Measurements from ENCODE around the gene TAP1.

TAP1 gene

GRCh38 chr6:32844839-32845383 lies 8.6 kb downstream of the TAP1 start:
- no CpG with 5 or more reads among the region's 19 CpGs for WGBS (ENCODE audit: extremely low coverage, insufficient coverage, insufficient read length)
- peak overlapping the region; percentile 62 for H3K4me2 ChIP-seq (ENCODE audit: low read length)

GRCh38 chr6:32843979-32844838 lies 9.3 kb downstream of the TAP1 start, which contains the start of gene PSMB8:
TSS of gene PSMB8 (minus strand) at chr6:32844047. CDS start at chr6:32843996, 51 bp downstream.
- Histone ChIP-seq H3K27ac (ENCODE audit: low read depth, low read length) (no peak within 1 kb of the TSS), H4K12ac (ENCODE audit: low read depth, low read length) (no peak within 1 kb of the TSS), H3K36me3 (ENCODE audit: control insufficient read depth in 1 of 2, insufficient read depth in 2 of 2, low read length in 2 of 2) (no peaks in the 10 kb centered on the region), H3K27me3 (ENCODE audit: insufficient read depth, low read length) (peaks cover 26% of the 10 kb centered on the region), H3K23ac (ENCODE audit: low read length) (no peak within 1 kb of the TSS), H3K18ac (ENCODE audit: low read length) (no peak within 1 kb of the TSS), H2BK12ac (ENCODE audit: low read length) (no peak within 1 kb of the TSS), H2BK120ac (ENCODE audit: insufficient read depth, low read length, poor library complexity) (no peak within 1 kb of the TSS), H3K4ac (ENCODE audit: low read depth, low read length) (no peak within 1 kb of the TSS), H3K9me3 (ENCODE audit: insufficient read depth, low read depth, low read length) (peaks cover 5% of the 10 kb centered on the region), H2AK5ac (ENCODE audit: low read length) (no peak within 1 kb of the TSS), H3K9ac (ENCODE audit: low read length) (no peak within 1 kb of the TSS), H3K79me2 (ENCODE audit: control insufficient read depth, insufficient read depth, low read length, poor library complexity) (no peaks in the 10 kb centered on the region), H3K4me2 (ENCODE audit: low read length) (peak within 1 kb of the TSS; percentile 62), H4K8ac (ENCODE audit: low read depth, low read length) (peak within 1 kb of the TSS; percentile 42), H2AFZ (ENCODE audit: insufficient read depth, low read length, poor library complexity) (no peak within 1 kb of the TSS), H4K91ac (ENCODE audit: low read depth, low read length) (no peak within 1 kb of the TSS), H3K4me1 (ENCODE audit: control insufficient read depth in 1 of 2, insufficient read depth in 2 of 2, low read length in 2 of 2) (peaks cover 2 to 8% of the 10 kb centered on the region in 2 experiments), H3K79me1 (ENCODE audit: low read length) (no peaks in the 10 kb centered on the region), H3K4me3 (ENCODE audit: low read depth, low read length) (peak within 1 kb of the TSS; percentile 29), H3K14ac (ENCODE audit: low read length) (no peak within 1 kb of the TSS), H2BK5ac (ENCODE audit: low read depth, low read length, poor library complexity) (no peak within 1 kb of the TSS)
- peak; percentile 96 to 98 for DNase-seq
- WGBS (ENCODE audit: extremely low coverage, insufficient coverage, insufficient read length): no CpG with 5 or more reads among the region's 40 CpGs

More at GRCh38 chr6:32844839-32845383, 8.6 kb downstream of the TAP1 start:
- peaks cover 26% of the 10 kb centered on the region for H3K27me3 ChIP-seq (ENCODE audit: insufficient read depth, low read length)
- no peak overlapping the region for H2BK120ac ChIP-seq (ENCODE audit: insufficient read depth, low read length, poor library complexity)
- H3K9me3 ChIP-seq (ENCODE audit: insufficient read depth, low read depth, low read length): peaks cover 5% of the 10 kb centered on the region
- no peak overlapping the region for H2BK12ac ChIP-seq (ENCODE audit: low read length)
- no peaks in the 10 kb centered on the region for H3K79me1 ChIP-seq (ENCODE audit: low read length)
- no peak overlapping the region for H4K91ac ChIP-seq (ENCODE audit: low read depth, low read length)
- H3K27ac ChIP-seq (ENCODE audit: low read depth, low read length): no peak overlapping the region
- H3K36me3 ChIP-seq (ENCODE audit: control insufficient read depth in 1 of 2, insufficient read depth in 2 of 2, low read length in 2 of 2): no peaks in the 10 kb centered on the region
- H3K4me1 ChIP-seq (ENCODE audit: control insufficient read depth in 1 of 2, insufficient read depth in 2 of 2, low read length in 2 of 2): peaks cover 2 to 8% of the 10 kb centered on the region in 2 experiments
- DNase-seq: no peak
- H3K18ac ChIP-seq (ENCODE audit: low read length): no peak overlapping the region
- H4K12ac ChIP-seq (ENCODE audit: low read depth, low read length): no peak overlapping the region
- H2BK5ac ChIP-seq (ENCODE audit: low read depth, low read length, poor library complexity): no peak overlapping the region
- H3K23ac ChIP-seq (ENCODE audit: low read length): no peak overlapping the region
- H4K8ac ChIP-seq (ENCODE audit: low read depth, low read length): peak overlapping the region; percentile 42
- H3K79me2 ChIP-seq (ENCODE audit: control insufficient read depth, insufficient read depth, low read length, poor library complexity): no peaks in the 10 kb centered on the region
- no peak overlapping the region for H3K14ac ChIP-seq (ENCODE audit: low read length)
- H2AK5ac ChIP-seq (ENCODE audit: low read length): no peak overlapping the region
- H3K4me3 ChIP-seq (ENCODE audit: low read depth, low read length): no peak overlapping the region
- H3K9ac ChIP-seq (ENCODE audit: low read length): no peak overlapping the region
- H2AFZ ChIP-seq (ENCODE audit: insufficient read depth, low read length, poor library complexity): no peak overlapping the region
- no peak overlapping the region for H3K4ac ChIP-seq (ENCODE audit: low read depth, low read length)

DNA sequence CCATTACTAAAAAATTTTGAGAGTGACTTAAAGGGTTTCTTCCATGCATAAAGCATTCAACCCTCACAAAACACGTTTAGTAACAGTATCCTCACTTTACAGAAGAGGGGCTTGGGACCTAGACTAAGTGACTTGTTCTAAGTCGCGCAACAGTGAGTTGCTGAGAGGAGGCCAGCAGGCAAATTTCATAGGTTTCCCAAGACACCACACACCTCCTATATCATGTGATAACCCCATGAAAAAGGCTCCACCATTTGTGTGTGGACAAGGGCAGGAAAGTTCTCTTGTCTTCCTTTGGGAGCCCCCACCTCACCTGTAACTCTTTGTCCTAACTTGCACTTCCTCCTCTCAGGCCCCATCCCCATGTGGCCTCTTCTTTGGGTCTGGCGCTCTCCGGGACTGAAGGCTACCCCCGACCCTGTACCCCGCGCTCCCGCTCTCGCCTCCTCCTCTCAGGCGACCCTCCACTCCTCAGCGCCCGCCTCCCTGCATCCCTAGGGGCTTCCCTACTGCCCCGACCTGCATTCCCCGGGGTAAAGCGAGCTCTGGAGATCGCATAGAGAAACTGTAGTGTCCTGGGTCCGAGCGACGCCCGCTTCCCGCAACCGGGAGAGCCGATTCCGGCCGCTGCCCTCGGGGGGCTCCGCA lies 10.0 kb downstream of the TAP1 start:
- Histone ChIP-seq H3K4me2 (ENCODE audit: low read length) (peak overlapping the region; percentile 62), H3K27ac (ENCODE audit: low read depth, low read length) (no peak overlapping the region), H2BK5ac (ENCODE audit: low read depth, low read length, poor library complexity) (no peak overlapping the region), H3K4me3 (ENCODE audit: low read depth, low read length) (no peak overlapping the region), H3K9me3 (ENCODE audit: insufficient read depth, low read depth, low read length) (peaks cover 5% of the 10 kb centered on the region), H3K27me3 (ENCODE audit: insufficient read depth, low read length) (peaks cover 26% of the 10 kb centered on the region), H3K4me1 (ENCODE audit: control insufficient read depth in 1 of 2, insufficient read depth in 2 of 2, low read length in 2 of 2) (peaks cover 2 to 8% of the 10 kb centered on the region in 2 experiments), H3K18ac (ENCODE audit: low read length) (no peak overlapping the region), H3K79me1 (ENCODE audit: low read length) (no peaks in the 10 kb centered on the region), H2AFZ (ENCODE audit: insufficient read depth, low read length, poor library complexity) (no peak overlapping the region), H3K79me2 (ENCODE audit: control insufficient read depth, insufficient read depth, low read length, poor library complexity) (no peaks in the 10 kb centered on the region), H4K12ac (ENCODE audit: low read depth, low read length) (no peak overlapping the region), H3K36me3 (ENCODE audit: control insufficient read depth in 1 of 2, insufficient read depth in 2 of 2, low read length in 2 of 2) (no peaks in the 10 kb centered on the region), H2BK12ac (ENCODE audit: low read length) (no peak overlapping the region), H3K9ac (ENCODE audit: low read length) (no peak overlapping the region), H3K23ac (ENCODE audit: low read length) (no peak overlapping the region), H4K91ac (ENCODE audit: low read depth, low read length) (no peak overlapping the region), H3K14ac (ENCODE audit: low read length) (no peak overlapping the region), H2AK5ac (ENCODE audit: low read length) (no peak overlapping the region), H2BK120ac (ENCODE audit: insufficient read depth, low read length, poor library complexity) (no peak overlapping the region), H3K4ac (ENCODE audit: low read depth, low read length) (no peak overlapping the region), H4K8ac (ENCODE audit: low read depth, low read length) (no peak overlapping the region)
- DNase-seq: peak in 1 of 2 donors; percentile 43
- WGBS (ENCODE audit: extremely low coverage, insufficient coverage, insufficient read length): no CpG with 5 or more reads among the region's 28 CpGs

- Histone ChIP-seq H3K27ac (ENCODE audit: low read depth, low read length) (no peak overlapping the region), H4K91ac (ENCODE audit: low read depth, low read length) (no peak overlapping the region), H4K8ac (ENCODE audit: low read depth, low read length) (no peak overlapping the region), H3K14ac (ENCODE audit: low read length) (no peak overlapping the region), H3K36me3 (ENCODE audit: control insufficient read depth in 1 of 2, insufficient read depth in 2 of 2, low read length in 2 of 2) (no peaks in the 10 kb centered on the region), H3K4me2 (ENCODE audit: low read length) (no peak overlapping the region), H3K4me3 (ENCODE audit: low read depth, low read length) (no peak overlapping the region), H2AFZ (ENCODE audit: insufficient read depth, low read length, poor library complexity) (no peak overlapping the region), H3K79me2 (ENCODE audit: control insufficient read depth, insufficient read depth, low read length, poor library complexity) (no peaks in the 10 kb centered on the region), H3K9me3 (ENCODE audit: insufficient read depth, low read depth, low read length) (peaks cover 5% of the 10 kb centered on the region), H3K4ac (ENCODE audit: low read depth, low read length) (no peak overlapping the region), H3K9ac (ENCODE audit: low read length) (no peak overlapping the region), H3K27me3 (ENCODE audit: insufficient read depth, low read length) (peaks cover 26% of the 10 kb centered on the region), H3K23ac (ENCODE audit: low read length) (no peak overlapping the region), H4K12ac (ENCODE audit: low read depth, low read length) (no peak overlapping the region), H2BK12ac (ENCODE audit: low read length) (no peak overlapping the region), H3K18ac (ENCODE audit: low read length) (no peak overlapping the region), H3K79me1 (ENCODE audit: low read length) (no peaks in the 10 kb centered on the region), H2BK120ac (ENCODE audit: insufficient read depth, low read length, poor library complexity) (no peak overlapping the region), H2BK5ac (ENCODE audit: low read depth, low read length, poor library complexity) (no peak overlapping the region), H3K4me1 (ENCODE audit: control insufficient read depth in 1 of 2, insufficient read depth in 2 of 2, low read length in 2 of 2) (peaks cover 7 to 12% of the 10 kb centered on the region in 2 experiments), H2AK5ac (ENCODE audit: low read length) (no peak overlapping the region)
- peak; percentile 80 to 87 for DNase-seq
- no CpG with 5 or more reads among the region's 8 CpGs for WGBS (ENCODE audit: extremely low coverage, insufficient coverage, insufficient read length)
Measured at GRCh38 chr6:32842690-32843089, 10.8 kb downstream of the TAP1 start.

All from trophoblast cell (in vitro differentiated cells and primary cell).